Measurements from ENCODE around the gene EHBP1L1. TPM values are rescaled to one million over a fixed set of nuclear protein-coding genes. Genes with fewer than 3 reads are reported as not detected.

EHBP1L1 gene
- total RNA-seq, 2 experiments from 2014 or later = 115 to 120 TPM

DNA sequence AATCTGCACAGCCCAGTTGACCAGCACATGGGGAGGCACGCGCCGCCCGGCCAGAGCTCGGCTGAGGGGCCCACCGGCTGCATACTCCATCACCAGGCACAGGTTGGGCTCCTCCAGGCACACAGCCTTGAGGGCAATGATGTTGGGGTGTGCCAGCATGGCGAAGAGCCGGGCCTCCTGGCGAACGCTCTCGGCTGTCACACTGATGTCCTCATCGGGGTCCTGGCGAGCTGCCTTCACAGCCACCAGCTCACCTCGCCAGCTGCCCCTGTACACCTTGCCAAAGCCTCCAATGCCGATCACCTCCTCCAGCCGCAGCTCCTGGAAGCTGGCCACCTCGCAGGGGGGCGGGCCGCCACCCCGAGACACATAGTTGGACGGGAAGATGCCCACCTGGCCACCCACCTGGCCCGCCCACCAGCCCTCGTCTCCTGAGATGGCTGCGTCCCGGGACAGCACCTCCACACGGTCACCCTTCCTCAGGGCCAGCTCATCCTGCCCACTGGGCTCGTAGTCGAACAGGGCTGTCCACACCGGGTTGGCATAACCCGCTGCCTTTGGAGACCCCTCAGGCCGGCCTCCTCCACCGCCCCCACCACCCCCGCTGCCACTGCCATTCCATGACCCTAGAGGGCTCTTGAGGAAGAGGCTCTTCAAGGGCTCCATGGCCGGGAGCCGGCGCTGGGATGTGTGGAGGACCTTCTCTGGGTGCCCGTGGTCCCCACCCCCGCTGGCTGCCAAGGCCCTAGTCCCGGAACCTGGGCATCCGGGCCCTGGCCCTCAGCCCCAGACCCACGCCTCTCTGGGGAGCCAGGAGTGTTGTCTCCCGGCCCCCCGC is 37.5 kb downstream of the EHBP1L1 start:
- ChIA-PET POLR2A (interaction anchor here (0.8 to 1.4 kb wide), 5 partner anchors 23 to 43 kb away, joined by 3 to 5 read pairs (median 3); partner anchors contain the start of gene ZNRD2), CTCF (interaction anchor here (0.8 to 3.3 kb wide), 10 partner anchors 19 to 247 kb away, joined by 3 to 14 read pairs (median 4); partner anchors contain the start of genes EHBP1L1, MUS81, SIPA1 and ZNRD2)

DNA sequence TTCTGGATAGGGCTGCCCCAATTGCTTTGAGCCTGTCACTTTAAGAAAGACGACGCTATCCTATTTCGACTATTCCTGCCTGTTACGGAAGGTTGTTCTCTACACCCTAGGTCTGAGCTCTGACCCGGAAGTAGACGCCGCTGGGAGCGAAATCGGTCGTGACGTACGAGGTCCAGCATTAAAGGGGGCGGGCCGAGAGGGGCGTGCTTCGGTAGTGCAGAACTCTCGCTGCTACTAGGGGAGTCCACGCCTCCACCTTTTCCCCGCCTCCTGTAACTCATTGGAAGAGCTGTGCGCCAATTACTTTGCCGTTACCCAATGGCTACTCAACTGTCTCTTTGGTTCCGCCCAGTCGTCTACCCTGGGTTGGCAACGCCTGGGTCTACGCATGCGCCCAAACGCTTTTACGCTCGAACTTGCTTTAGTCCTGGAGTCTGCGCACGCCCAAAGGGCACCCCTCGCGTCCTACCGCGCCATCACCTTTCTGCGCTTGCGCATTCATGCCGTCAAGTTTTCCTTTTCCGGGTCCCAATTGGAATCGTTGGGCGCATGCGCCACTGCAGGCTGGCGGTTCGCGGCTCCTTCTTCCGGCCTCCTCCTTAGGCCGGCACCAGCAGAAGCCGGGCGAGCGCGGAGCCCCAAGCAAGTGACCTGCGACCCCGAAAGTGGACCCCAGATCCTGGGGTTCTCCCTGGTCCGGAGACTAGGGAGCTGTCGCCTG is 39.5 kb downstream of the EHBP1L1 start, which contains the start of gene PCNX3:
PCNX3 (plus strand) TSS at position 548 of the 721 bp plus-strand sequence. CDS start 536 bp downstream, outside the sequence.
- CTCF ChIA-PET = interaction anchor here (0.8 to 3.3 kb wide), 14 partner anchors 10 to 164 kb away, joined by 3 to 14 read pairs (median 4); partner anchors contain the start of genes EHBP1L1, FAM89B, SIPA1 and ZNRD2
- POLR2A ChIA-PET = interaction anchor here (0.5 to 1.7 kb wide), 16 partner anchors 23 to 1350 kb away, joined by 3 to 13 read pairs (median 3); partner anchors contain the start of genes CCDC85B, EHBP1L1, MALAT1 and NEAT1

DNA sequence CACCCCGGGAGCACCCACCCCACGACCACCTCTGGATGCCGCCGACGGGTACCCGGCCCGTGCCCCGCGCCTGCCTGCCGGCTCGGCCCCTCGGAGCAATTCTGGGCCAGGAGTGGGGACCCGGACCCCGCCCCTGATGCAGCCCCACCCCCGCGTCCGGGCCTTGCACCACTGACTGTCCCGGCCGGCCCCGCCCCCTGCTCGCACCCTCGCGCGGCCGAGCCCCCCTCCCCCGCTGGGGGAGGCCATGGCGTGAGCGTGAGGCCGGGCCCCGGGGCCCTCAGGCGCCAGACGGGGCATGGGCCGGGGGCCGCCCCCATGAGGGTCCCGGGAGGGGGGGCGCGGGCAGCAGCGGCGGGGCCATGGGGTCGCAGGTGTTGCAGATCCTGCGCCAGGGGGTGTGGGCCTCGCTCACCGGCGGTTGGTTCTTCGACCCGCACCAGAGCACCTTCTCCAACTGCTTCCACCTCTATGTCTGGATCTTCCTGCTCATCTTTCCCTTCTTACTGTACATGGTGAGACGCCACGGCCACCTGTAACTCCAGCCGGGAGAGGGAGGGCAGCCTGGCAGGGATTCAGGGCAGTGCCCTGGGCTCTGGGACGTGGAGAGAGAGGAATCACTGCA is 40.2 kb downstream of the EHBP1L1 start:
- ChIA-PET POLR2A (interaction anchor here (0.8 to 1.7 kb wide), 8 partner anchors 22 to 245 kb away, joined by 3 to 13 read pairs (median 3); partner anchors contain the start of genes EHBP1L1, NEAT1 and SIPA1), CTCF (interaction anchor here (0.8 to 3.3 kb wide), 12 partner anchors 10 to 163 kb away, joined by 3 to 14 read pairs (median 4); partner anchors contain the start of genes EHBP1L1 and ZNRD2)

DNA sequence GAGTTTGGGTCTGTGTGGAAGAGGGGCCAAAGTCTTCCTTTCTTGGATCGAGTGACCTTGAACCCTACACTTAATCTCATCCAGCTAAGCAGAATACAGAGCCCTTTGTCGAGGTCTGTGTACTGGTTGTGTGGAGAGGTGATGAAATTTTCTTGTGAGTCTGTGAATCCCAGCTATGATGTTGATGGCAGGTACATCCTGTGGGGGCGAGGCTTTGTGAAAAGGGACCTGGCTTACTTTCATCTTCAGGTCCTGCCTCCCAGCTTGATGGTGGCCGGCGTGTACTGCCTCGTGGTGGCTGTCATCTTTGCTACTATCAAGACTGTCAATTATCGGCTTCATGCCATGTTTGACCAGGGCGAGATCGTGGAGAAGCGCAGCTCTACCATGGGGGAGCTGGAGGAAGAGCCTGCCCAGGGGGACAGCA is 40.7 kb downstream of the EHBP1L1 start:
- ChIA-PET POLR2A (interaction anchor here (1.5 kb wide), 1 partner anchor 30 kb away, joined by 3 read pairs; no protein-coding TSS in a partner anchor), CTCF (interaction anchor here (0.9 to 1.9 kb wide), 5 partner anchors 9 to 43 kb away, joined by 3 to 7 read pairs (median 4); no protein-coding TSS in a partner anchor)

DNA sequence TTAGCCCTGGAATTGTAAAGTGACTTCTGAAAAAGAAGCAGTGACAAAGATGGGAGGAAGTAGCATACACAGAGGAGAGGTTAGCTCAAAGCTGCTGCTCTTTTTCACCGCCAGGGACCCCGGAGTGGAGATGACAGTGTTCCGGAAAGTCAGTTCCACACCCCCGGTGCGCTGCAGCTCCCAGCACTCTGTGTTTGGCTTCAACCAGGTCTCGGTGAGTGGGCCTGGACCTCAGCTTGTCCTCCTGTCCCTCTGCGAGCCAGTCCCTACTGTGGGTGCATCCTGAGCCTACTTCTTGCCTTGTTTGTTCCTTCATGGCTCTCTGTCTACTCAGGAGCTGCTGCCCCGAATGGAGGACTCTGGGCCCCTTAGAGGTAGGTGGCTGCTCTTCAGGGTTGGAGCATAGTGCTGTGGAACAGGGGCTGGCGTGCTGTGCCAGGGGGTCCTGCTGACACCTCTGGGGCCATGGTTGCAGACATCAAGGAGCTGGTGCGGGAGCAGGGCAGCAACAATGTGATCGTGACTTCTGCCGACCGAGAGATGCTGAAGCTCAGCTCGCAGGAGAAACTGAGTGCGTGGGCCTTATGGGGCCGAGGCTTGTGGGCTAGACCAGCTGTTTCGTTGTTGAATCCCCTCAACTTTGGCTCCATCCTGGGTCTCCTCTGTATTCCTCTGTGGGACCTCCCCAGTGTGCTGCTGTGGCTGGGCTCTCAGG is 41.4 kb downstream of the EHBP1L1 start:
- CTCF ChIA-PET = interaction anchor here (0.6 to 1.9 kb wide), 6 partner anchors 9 to 267 kb away, joined by 3 to 7 read pairs (median 4); no protein-coding TSS in a partner anchor
- POLR2A ChIA-PET = no interaction called here

DNA sequence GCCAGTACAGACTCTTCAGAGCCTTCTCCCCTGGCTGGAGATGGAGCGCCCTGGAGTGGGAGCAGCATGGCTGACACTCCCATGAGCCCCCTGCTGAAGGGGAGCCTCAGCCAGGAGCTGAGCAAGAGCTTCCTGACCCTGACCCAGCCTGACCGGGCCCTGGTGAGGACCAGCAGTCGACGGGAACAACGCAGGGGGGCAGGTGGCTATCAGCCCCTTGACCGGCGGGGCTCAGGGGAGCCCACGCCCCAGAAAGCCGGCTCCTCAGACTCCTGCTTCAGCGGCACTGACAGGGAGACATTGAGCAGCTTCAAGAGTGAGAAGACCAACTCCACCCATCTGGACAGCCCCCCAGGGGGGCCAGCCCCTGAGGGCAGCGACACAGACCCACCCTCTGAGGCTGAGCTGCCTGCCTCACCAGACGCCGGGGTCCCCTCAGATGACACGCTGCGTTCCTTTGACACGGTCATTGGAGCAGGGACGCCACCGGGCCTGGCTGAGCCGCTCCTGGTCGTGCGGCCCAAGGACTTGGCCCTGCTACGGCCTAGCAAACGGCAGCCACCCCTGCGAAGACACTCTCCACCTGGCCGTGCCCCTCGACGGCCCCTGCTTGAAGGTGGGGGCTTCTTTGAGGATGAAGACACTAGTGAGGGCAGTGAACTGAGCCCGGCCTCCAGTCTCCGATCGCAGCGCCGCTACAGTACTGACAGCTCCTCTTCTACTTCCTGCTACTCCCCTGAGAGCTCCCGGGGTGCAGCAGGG is 42.3 kb downstream of the EHBP1L1 start:
- ChIA-PET CTCF (interaction anchor here (0.6 to 1.7 kb wide), 3 partner anchors 8 to 266 kb away, joined by 3 to 7 read pairs (median 4); no protein-coding TSS in a partner anchor), POLR2A (interaction anchor here (0.5 kb wide), 1 partner anchor 310 kb away, joined by 3 read pairs; no protein-coding TSS in a partner anchor)

DNA sequence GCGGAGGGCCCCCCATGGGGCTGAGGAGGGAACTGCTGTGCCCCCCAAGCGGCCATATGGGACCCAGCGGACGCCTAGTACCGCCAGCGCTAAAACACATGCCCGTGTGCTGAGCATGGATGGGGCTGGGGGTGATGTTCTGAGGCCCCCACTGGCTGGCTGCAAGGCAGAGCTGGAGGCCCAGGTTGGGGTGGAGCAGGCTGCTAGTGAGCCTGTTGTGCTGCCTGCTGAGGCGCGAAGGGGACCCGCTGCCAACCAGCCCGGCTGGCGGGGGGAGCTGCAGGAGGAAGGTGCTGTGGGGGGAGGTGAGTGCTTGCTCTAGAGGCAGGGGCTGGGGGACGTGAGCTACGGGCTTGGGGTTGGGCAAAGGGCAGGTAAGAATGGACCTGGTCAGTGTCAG is 42.9 kb downstream of the EHBP1L1 start:
- ChIA-PET CTCF (interaction anchor here (1.4 kb wide), 1 partner anchor 24 kb away, joined by 4 read pairs; no protein-coding TSS in a partner anchor), POLR2A (interaction anchor here (0.5 kb wide), 1 partner anchor 310 kb away, joined by 3 read pairs; no protein-coding TSS in a partner anchor)

DNA sequence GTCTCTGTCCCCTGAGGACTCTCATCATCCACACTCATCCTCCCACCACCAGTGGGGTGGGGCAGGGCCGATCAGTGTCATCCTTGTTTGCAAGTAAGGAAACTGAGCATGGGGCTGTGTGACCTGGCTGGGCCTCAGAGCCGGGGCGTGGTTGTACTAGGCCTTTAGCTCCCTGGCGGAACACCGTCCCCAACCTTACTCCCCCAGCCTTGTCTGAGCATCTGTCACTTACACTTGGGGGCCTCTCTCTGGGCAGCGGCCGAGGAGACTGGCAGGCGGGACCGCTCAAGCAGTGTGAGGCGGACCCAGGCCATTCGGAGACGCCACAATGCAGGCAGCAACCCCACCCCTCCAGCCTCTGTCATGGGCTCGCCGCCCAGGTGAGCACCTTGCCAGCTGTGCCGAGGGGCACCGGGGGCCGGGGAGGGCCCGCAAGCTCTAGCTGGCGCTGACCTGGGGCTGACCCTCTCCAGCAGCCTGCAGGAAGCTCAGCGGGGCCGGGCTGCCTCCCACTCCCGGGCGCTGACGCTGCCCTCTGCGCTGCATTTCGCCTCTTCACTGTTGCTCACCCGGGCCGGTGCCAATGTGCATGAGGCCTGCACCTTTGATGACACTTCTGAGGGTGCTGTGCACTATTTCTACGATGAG is 43.6 kb downstream of the EHBP1L1 start:
- ChIA-PET POLR2A (no interaction called here), CTCF (interaction anchor here (1.4 kb wide), 1 partner anchor 24 kb away, joined by 4 read pairs; no protein-coding TSS in a partner anchor)

DNA sequence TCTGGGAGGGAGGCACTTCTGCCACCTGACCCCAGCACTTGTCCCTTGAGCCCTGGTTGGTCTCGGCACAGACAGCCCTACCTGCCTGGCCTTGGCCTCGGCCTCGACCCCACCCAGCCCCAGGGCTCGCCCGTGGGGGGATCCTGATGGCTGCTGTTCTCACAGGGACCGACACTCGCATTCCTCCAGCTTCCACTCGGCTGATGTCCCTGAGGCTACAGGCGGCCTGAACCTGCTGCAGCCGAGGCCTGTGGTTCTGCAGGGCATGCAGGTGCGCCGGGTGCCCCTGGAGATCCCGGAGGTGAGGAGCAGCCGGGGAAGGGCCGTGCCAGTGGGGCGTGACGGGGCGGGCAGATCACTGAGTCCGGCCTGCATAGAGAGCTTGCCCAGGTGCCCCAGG is 44.8 kb downstream of the EHBP1L1 start:
- CTCF ChIA-PET = no interaction called here
- POLR2A ChIA-PET = no interaction called here

DNA sequence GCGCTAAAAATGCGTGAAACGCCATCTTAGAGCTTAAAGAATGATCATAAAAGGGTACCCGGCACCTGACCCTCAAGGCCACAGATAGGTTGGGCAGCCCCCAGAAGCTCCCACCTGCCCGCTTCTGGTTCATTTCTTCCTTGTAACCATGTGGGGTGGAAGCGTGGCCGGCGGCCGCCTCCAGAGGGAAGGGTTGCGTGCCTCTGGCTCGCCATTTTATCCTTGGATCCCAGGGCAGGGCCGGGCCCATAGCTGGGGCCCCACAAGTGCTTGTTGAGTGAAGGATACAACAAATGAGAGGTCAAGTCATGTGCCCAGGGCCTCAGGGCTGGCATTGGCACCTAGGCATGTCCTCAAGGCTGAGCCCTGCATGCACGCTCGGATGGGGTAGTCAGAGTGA is 45.6 kb downstream of the EHBP1L1 start:
- ChIA-PET CTCF (interaction anchor here (0.6 kb wide), 1 partner anchor 46 kb away, joined by 3 read pairs; no protein-coding TSS in a partner anchor), POLR2A (interaction anchor here (1.1 kb wide), 1 partner anchor 9 kb away, joined by 3 read pairs; no protein-coding TSS in a partner anchor)

DNA sequence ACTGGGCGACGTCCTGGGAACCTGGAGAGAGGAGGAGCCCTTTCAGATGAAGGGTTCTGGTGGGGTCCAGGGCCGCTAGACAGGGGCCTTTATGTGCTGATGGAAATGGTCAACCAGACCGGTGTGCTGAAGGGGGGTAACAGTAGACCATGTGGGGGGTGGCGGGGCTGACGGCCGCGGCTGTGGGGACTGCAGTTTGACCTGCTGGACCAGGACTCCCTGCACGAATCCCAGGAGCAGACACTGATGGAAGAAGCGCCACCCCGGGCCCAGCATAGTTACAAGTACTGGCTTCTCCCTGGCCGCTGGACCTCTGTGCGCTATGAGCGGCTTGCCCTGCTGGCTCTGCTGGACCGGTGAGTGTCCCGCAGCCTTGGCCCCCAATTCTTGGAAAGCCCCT is 46.2 kb downstream of the EHBP1L1 start:
- POLR2A ChIA-PET = interaction anchor here (1.1 kb wide), 1 partner anchor 9 kb away, joined by 3 read pairs; no protein-coding TSS in a partner anchor
- CTCF ChIA-PET = interaction anchor here (0.6 to 1.6 kb wide), 2 partner anchors 11 to 46 kb away, joined by 3 to 4 read pairs; no protein-coding TSS in a partner anchor

DNA sequence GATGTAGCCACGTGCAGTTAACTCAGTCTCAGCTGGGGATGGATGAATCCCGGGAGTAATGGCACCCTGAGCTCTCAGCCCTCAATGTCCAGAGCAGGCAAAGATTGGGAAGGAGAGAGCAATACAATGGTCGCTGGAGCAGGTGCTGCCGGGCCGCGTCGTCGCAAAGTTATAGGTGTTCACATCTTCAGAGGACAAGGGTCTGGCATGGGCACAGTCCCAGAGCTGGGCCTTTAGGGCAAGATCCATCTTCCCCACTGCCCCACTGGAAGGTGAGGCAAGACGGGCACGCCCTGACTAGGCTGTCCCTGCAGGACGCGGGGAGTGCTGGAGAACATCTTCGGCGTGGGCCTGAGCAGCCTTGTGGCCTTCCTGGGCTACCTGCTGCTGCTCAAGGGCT is 47.3 kb downstream of the EHBP1L1 start:
- POLR2A ChIA-PET = interaction anchor here (1.0 kb wide), 1 partner anchor 15 kb away, joined by 4 read pairs; the partner anchor contains the start of gene SIPA1
- CTCF ChIA-PET = interaction anchor here (0.6 to 1.6 kb wide), 3 partner anchors 10 to 331 kb away, joined by 3 to 4 read pairs (median 3); partner anchors contain the start of gene SIPA1

DNA sequence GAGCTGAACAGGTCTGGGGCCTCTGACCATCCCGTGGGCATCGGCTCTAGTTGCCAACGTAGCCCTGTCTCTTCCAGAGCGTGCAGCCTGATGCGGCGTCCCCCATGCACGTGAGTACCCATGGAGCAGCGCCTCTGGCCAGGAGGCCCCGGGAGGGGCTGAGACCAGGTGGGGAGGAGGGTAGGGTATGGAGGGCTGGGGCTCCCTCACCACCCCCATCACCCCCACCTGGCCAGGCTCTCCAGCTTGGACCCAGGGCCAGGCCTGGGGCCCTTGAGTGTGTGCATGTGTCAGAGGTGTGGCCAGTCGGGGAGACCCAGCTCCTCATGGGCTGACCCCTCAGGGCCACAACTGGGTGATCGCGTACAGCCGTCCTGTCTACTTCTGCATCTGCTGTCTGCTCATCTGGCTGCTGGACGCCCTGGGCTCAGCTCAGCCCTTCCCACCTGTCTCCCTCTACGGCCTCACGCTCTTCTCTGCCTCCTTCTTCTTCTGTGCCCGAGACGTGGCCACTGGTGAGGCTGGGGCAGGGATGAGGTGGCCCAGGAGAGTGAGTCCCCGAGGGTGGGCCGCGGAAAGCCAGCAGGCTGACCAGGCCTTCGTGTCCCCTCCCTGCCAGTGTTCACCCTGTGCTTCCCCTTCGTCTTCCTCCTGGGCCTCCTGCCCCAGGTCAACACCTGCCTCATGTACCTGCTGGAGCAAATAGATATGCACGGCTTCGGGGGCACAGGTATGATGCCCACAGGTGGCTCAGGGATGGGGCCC is 48.2 kb downstream of the EHBP1L1 start:
- ChIA-PET CTCF (interaction anchor here (1.0 kb wide), 1 partner anchor 14 kb away, joined by 3 read pairs; the partner anchor contains the start of gene SIPA1), POLR2A (interaction anchor here (0.7 kb wide), 1 partner anchor 28 kb away, joined by 3 read pairs; no protein-coding TSS in a partner anchor)

DNA sequence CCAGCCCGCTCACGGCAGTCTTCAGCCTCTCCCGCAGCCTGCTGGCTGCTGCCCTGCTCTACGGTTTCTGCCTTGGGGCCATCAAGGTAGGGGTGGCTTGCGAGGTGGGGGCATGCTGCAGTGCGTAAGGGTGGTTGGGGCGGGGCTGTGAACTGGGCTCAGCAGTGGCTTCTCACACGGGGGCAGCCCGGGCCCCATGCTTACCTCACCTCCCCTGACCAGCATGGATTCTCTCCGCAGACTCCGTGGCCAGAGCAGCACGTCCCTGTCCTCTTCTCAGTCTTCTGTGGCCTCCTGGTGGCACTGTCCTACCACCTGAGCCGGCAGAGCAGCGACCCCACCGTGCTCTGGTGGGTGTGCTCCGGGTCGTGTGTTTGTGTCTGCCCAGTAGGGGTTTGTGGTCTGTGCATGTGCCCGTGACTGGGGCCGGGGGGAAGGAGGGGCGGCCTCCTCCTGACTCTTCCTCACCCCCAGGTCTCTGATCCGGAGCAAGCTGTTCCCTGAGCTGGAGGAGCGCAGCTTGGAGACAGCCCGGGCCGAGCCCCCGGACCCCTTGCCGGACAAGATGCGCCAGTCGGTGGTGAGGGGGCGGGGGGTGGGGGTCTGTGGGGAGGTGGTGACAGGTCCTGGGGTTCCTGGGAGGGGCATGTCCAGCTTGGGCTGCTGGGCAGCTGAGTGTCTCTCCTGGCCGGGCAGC is 49.2 kb downstream of the EHBP1L1 start:
- CTCF ChIA-PET = interaction anchor here (0.8 to 2.3 kb wide), 9 partner anchors 8 to 155 kb away, joined by 3 to 9 read pairs (median 5); partner anchors contain the start of genes AP5B1, EHBP1L1 and RNASEH2C
- POLR2A ChIA-PET = no interaction called here
